ENCODE data around the gene TBC1D10B.
"Not testable (repeated sequence)": the region's sequence is repeated elsewhere in the genome, so short reads cannot be mapped to it uniquely, and the experiment has no call there.

TBC1D10B gene

DNA sequence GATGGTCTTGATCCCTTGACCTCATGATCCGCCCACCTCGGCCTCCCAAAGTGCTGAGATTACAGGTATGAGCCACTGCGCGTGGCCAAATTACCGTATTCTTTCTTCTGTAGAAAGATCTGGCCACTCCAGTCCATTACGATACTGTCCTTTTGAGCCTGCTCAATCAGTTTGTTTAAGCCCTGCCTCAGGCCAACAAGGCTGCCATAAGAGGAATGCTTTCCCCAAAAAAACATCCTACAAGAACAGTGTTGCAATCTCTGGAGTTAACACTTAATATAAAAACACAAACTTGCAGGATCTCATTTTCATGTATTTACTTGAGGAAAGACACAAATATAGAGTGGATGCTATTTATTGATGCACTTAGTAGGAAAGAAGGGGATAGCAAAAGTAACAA lies 46.1 kb downstream of the TBC1D10B start:
- not testable (repeated sequence) for DNase-seq

DNA sequence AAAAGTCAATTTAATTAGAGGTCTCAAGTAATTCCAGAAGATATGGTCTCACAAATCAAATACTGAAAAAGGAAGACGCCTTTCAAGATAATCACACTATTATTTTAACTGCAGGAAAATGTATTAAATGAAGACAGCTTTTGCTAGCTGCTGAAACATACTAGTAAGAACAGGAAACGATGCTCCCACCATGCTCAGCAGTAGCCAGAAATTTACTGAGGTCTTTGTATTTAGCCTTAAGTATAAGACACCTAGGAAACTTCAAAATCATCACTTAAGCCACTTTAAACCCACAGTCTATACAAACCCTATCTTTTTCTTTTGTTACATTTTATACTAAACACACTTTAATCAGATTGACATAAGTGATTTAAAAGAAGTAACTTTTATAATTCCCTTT lies 51.6 kb downstream of the TBC1D10B start:
- not testable (repeated sequence) for DNase-seq

DNA sequence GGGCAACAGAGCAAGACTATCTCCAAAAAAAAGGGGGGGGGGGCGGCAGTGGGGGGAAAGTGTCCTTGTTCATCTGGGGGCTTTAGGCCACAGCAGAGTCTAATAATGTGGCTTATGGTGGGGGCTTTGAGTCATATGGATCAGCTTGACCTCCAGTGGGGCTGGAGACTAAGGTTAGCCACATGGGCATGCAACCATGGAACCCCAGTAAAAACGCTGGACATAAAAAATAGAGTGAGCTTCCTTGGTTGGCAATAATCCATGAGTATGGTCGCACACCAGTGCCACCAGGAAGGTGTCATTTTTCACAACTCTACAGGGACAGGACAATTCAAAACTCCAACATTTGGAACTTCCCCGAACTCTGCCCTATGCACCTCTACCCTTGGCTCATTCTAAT lies 59.4 kb downstream of the TBC1D10B start:
- not testable (repeated sequence) for DNase-seq

DNA sequence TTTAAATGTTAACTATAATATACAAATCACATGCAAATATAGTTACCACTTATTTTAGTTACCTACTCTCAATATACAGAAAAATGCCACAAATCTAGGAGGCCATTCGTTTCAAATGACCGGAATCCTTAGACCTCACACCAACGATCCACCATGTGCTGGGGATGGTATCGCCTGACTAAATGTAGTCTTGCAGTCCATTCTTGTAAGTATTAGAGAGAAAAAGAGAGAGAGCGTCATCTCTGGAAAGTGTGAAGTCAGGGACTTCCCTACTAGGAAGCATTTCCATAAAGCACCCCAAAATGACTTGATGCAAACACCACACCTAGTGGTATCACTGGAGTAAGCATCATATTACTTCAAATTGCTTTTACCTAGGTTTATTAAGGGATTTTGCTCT lies 61.0 kb downstream of the TBC1D10B start:
- not testable (repeated sequence) for DNase-seq
